ENCODE results near the gene NOL4L. TPM values are rescaled to one million over a fixed set of nuclear protein-coding genes. Genes with fewer than 3 reads are reported as not detected.
"Not testable (repeated sequence)": the region's sequence is repeated elsewhere in the genome, so short reads cannot be mapped to it uniquely, and the experiment has no call there.

Gene NOL4L
- polyA plus RNA-seq, 1 experiment = 10.9 TPM

GRCh38 chr20:32411955-32412706 lies 173.0 kb downstream of the NOL4L start:
- CTCF ChIA-PET = no interaction called here
- POLR2A ChIA-PET = no interaction called here
- TF ChIP-seq CTCF (IDR thresholded peaks at IDR 0.05; ENCODE audit: insufficient read depth, low read depth, low read length) = no peak

GRCh38 chr20:32407131-32407750 lies 177.9 kb downstream of the NOL4L start:
- CTCF ChIA-PET = interaction anchor here (1.0 kb wide), 1 partner anchor 9 kb away, joined by 3 read pairs; no protein-coding TSS in a partner anchor
- POLR2A ChIA-PET = not testable (repeated sequence)

More at GRCh38 chr20:32411955-32412706, 173.0 kb downstream of the NOL4L start:
- Histone ChIP-seq H3K27me3 (ENCODE audit: control insufficient read depth, insufficient read depth, low read length) (no peaks in the 10 kb centered on the region), H3K36me3 (ENCODE audit: control insufficient read depth, insufficient read depth, low read length) (peaks cover 1% of the 10 kb centered on the region; the same call in 1 of the 2 replicates), H3K4me3 (ENCODE audit: low read depth, low read length) (no peak overlapping the region)
- no peak for DNase-seq (ENCODE audit: low read depth)

GRCh38 chr20:32406701-32407100 lies 178.4 kb downstream of the NOL4L start:
- H3K4me3 ChIP-seq (ENCODE audit: low read depth, low read length) = no peak overlapping the region
- H3K36me3 ChIP-seq (ENCODE audit: control insufficient read depth, insufficient read depth, low read length) = peaks cover 4% of the 10 kb centered on the region
- DNase-seq (ENCODE audit: low read depth) = no peak
- no peak for TF ChIP-seq CTCF (IDR thresholded peaks at IDR 0.05; ENCODE audit: insufficient read depth, low read depth, low read length)
- no peaks in the 10 kb centered on the region for H3K27me3 ChIP-seq (ENCODE audit: control insufficient read depth, insufficient read depth, low read length)
- CTCF ChIA-PET = interaction anchor here (0.6 to 1.0 kb wide), 3 partner anchors 9 to 522 kb away, joined by 3 to 4 read pairs (median 3); no protein-coding TSS in a partner anchor
- POLR2A ChIA-PET = no interaction called here

More at GRCh38 chr20:32407131-32407750, 177.9 kb downstream of the NOL4L start:
- not testable (repeated sequence) for DNase-seq (ENCODE audit: low read depth); H3K27me3 ChIP-seq (ENCODE audit: control insufficient read depth, insufficient read depth, low read length); H3K4me3 ChIP-seq (ENCODE audit: low read depth, low read length); H3K36me3 ChIP-seq (ENCODE audit: control insufficient read depth, insufficient read depth, low read length)

- Histone ChIP-seq H3K4me3 (ENCODE audit: low read depth, low read length) (no peak overlapping the region), H3K36me3 (ENCODE audit: control insufficient read depth, insufficient read depth, low read length) (peaks cover 4% of the 10 kb centered on the region), H3K27me3 (ENCODE audit: control insufficient read depth, insufficient read depth, low read length) (no peaks in the 10 kb centered on the region)
- DNase-seq (ENCODE audit: low read depth) = no peak
- POLR2A ChIA-PET = no interaction called here
- CTCF ChIA-PET = interaction anchor here (1.6 kb wide), 1 partner anchor 13 kb away, joined by 3 read pairs; no protein-coding TSS in a partner anchor
- TF ChIP-seq CTCF (IDR thresholded peaks at IDR 0.05; ENCODE audit: insufficient read depth, low read depth, low read length) = no peak
Observed at GRCh38 chr20:32404017-32404416, 181.1 kb downstream of the NOL4L start.

- no peak for TF ChIP-seq CTCF (IDR thresholded peaks at IDR 0.05; ENCODE audit: insufficient read depth, low read depth, low read length)
- CTCF ChIA-PET = no interaction called here
- no peak overlapping the region for H3K4me3 ChIP-seq (ENCODE audit: low read depth, low read length)
- no peaks in the 10 kb centered on the region for H3K36me3 ChIP-seq (ENCODE audit: control insufficient read depth, insufficient read depth, low read length)
- no peaks in the 10 kb centered on the region for H3K27me3 ChIP-seq (ENCODE audit: control insufficient read depth, insufficient read depth, low read length)
- POLR2A ChIA-PET = no interaction called here
- no peak for DNase-seq (ENCODE audit: low read depth)
Observed at GRCh38 chr20:32400476-32400875, 184.7 kb downstream of the NOL4L start.

All from BJ (cell line).